ENCODE data around the gene SNX2. TPM values are rescaled to one million over a fixed set of nuclear protein-coding genes. Genes with fewer than 3 reads are reported as not detected.
A peak's percentile ranks its signal among the peaks of the same experiment; 100 is the strongest.
"Not testable (repeated sequence)": the region's sequence is repeated elsewhere in the genome, so short reads cannot be mapped to it uniquely, and the experiment has no call there.

The SNX2 gene
- total RNA-seq, 1 donor from 2014 or later: 38.3 TPM

DNA sequence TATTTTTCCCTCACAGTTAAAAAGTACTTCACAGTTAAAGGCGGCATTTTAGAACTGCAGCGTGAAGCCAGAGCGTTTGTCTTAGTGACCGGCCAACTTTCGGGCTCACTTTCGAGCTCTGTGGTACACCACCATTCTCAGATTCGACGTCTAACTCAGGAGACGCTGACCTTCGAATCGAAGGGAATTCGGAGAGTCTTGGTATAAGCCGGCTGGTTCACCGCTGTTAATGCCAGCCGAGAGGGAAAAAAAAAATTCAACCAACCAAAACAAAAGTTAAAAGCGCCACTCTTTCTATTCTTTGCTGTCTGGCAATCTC lies 70.0 kb downstream of the SNX2 start:
- no peak for DNase-seq (ENCODE audit: extremely low spot score in 2 of 2)
- Histone ChIP-seq H3K27me3 (no peaks in the 10 kb centered on the region), H3K36me3 (no peaks in the 10 kb centered on the region), H3K27ac (peak overlapping the region; percentile 88), H3K9me3 (no peaks in the 10 kb centered on the region), H3K4me3 (peak overlapping the region; percentile 76 to 90), H3K4me1 (peaks cover 43% of the 10 kb centered on the region)
- no peak for TF ChIP-seq POLR2A (IDR thresholded peaks at IDR 0.05)
- TF ChIP-seq CTCF (IDR thresholded peaks at IDR 0.05): no peak
- TF ChIP-seq POLR2AphosphoS5 (IDR thresholded peaks at IDR 0.05; ENCODE audit: insufficient read depth in 1 of 2, low read depth in 1 of 2): no peak
- intact Hi-C loops (cut with DNase I): no loop called here

DNA sequence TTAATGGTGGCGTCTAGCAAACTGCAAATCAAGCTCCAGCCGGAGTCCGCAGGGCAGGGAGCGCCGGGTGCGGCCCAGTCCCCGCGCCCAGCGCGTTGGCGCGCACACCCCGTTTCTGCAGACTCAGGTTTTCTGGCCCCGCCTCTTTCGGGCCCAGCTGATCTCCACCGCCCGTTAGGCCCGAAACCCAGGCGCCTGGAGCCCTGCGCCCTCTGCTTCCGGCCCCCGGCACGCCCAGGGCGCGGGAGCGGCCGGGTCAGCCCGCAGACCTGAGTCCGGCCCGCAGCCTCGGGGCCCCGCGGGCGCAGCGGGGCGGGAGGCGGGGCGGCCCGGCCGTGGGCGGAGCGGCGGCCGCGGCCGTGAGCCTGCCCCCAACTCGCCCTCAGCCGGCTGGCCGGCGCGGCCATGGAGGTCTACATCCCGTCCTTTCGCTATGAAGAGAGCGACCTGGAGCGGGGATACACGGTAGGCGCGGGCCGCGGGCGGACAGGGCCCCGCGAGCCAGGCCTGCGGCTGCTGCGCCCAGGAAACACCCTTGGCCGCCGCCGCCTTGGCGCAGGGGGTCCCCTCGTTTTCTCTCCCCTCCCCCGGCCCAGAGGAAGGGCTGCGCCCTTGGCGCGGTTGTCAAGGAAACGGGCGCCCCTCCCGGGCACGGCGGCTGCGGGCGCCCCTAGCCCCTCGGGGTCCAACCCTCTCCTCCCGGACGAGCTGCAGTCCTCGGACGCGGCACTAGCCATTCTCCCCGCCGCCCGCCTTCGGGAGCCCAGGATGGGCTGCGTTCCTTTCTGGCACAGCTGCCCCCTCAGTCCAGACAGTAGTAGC lies 70.6 kb downstream of the SNX2 start, which contains the start of gene SNX24:
SNX24 (plus strand) TSS at position 385 of the 822 bp plus-strand sequence; CDS start at position 406, 21 bp downstream.
- no peaks in the 10 kb centered on the region for H3K27me3 ChIP-seq
- no peaks in the 10 kb centered on the region for H3K36me3 ChIP-seq
- DNase-seq (ENCODE audit: extremely low spot score in 2 of 2): no peak
- H3K9me3 ChIP-seq: no peaks in the 10 kb centered on the region
- intact Hi-C loops (cut with DNase I): no loop called here
- H3K27ac ChIP-seq: peak within 1 kb of the TSS; percentile 88
- TF ChIP-seq CTCF (IDR thresholded peaks at IDR 0.05) (no peak), POLR2A (IDR thresholded peaks at IDR 0.05) (no peak), POLR2AphosphoS5 (IDR thresholded peaks at IDR 0.05; ENCODE audit: insufficient read depth in 1 of 2, low read depth in 1 of 2) (peak; percentile 6 to 61)
- H3K4me3 ChIP-seq: peak within 1 kb of the TSS; percentile 76 to 90
- peaks cover 46% of the 10 kb centered on the region for H3K4me1 ChIP-seq

DNA sequence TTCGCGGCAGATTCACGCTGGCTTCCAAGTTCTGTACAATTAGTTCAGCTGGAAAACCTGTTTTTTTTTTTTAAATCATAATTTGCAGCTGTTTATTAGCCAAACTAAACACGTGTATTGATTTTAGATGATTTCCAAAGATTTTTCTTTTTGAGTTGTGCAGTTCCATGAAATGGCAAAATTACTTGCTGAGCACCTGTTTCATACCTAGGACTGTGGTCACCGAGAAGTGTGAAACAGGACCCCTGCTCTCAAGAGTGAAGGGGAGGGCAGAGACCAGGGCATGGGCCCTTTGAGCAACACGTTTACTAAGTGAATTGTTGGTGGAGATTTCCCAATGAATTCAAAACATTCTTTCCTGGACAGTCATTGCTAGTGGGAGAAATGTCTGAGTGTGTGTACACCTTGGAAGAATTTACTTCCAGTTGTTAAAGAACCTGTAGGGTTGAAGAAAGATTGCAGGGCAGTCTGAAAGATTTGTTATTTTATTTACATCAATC lies 71.2 kb downstream of the SNX2 start:
- peak overlapping the region; percentile 88 for H3K27ac ChIP-seq
- H3K4me1 ChIP-seq: peaks cover 46% of the 10 kb centered on the region
- H3K9me3 ChIP-seq: no peaks in the 10 kb centered on the region
- H3K27me3 ChIP-seq: no peaks in the 10 kb centered on the region
- intact Hi-C loops (cut with DNase I): no loop called here
- TF ChIP-seq POLR2A (IDR thresholded peaks at IDR 0.05): no peak
- TF ChIP-seq CTCF (IDR thresholded peaks at IDR 0.05): no peak
- no peak for TF ChIP-seq POLR2AphosphoS5 (IDR thresholded peaks at IDR 0.05; ENCODE audit: insufficient read depth in 1 of 2, low read depth in 1 of 2)
- H3K4me3 ChIP-seq: peak overlapping the region; percentile 76 to 90
- DNase-seq (ENCODE audit: extremely low spot score in 2 of 2): no peak
- no peaks in the 10 kb centered on the region for H3K36me3 ChIP-seq

DNA sequence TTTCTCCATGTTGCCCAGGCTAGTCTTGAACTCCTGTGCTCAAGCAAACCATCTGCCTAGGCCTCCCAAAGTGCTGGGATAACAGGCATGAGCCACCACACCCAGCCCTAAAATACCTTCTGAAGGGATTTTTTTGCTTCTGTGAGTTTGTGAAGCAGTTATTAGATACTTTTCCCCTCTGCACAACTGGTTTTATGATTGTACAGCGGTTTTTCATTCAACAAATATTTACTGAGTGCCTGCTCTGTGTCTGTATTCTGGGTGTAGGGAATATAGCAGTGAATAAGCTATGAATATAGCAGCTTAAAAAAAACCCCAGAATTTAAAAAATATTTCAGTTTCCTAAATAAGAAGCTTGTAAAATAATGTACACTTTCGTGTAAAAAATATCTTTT lies 72.8 kb downstream of the SNX2 start:
- Histone ChIP-seq H3K27ac (no peak overlapping the region), H3K36me3 (no peaks in the 10 kb centered on the region), H3K9me3 (no peaks in the 10 kb centered on the region), H3K4me3 (no peak overlapping the region), H3K27me3 (no peaks in the 10 kb centered on the region), H3K4me1 (peaks cover 46% of the 10 kb centered on the region)
- no peak for DNase-seq (ENCODE audit: extremely low spot score in 2 of 2)
- TF ChIP-seq CTCF (IDR thresholded peaks at IDR 0.05) (no peak), POLR2AphosphoS5 (IDR thresholded peaks at IDR 0.05; ENCODE audit: insufficient read depth in 1 of 2, low read depth in 1 of 2) (no peak), POLR2A (IDR thresholded peaks at IDR 0.05) (no peak)
- intact Hi-C loops (cut with DNase I): no loop called here

GRCh38 chr5:122849771-122850170 lies 74.9 kb downstream of the SNX2 start:
- H3K9me3 ChIP-seq: no peaks in the 10 kb centered on the region
- intact Hi-C loops (cut with DNase I): no loop called here
- no peak overlapping the region for H3K4me3 ChIP-seq
- no peaks in the 10 kb centered on the region for H3K27me3 ChIP-seq
- DNase-seq (ENCODE audit: extremely low spot score in 2 of 2): no peak
- no peaks in the 10 kb centered on the region for H3K36me3 ChIP-seq
- no peak for TF ChIP-seq CTCF (IDR thresholded peaks at IDR 0.05)
- TF ChIP-seq POLR2AphosphoS5 (IDR thresholded peaks at IDR 0.05; ENCODE audit: insufficient read depth in 1 of 2, low read depth in 1 of 2): no peak
- TF ChIP-seq POLR2A (IDR thresholded peaks at IDR 0.05): no peak
- H3K27ac ChIP-seq: no peak overlapping the region
- peaks cover 37% of the 10 kb centered on the region for H3K4me1 ChIP-seq

GRCh38 chr5:122857538-122857937 lies 82.7 kb downstream of the SNX2 start:
- intact Hi-C loops (cut with DNase I); H3K27me3 ChIP-seq: not testable (repeated sequence)

More at GRCh38 chr5:122857538-122857937, 82.7 kb downstream of the SNX2 start:
- not testable (repeated sequence) for H3K9me3 ChIP-seq; H3K27ac ChIP-seq; DNase-seq (ENCODE audit: extremely low spot score in 2 of 2); H3K36me3 ChIP-seq; H3K4me3 ChIP-seq; H3K4me1 ChIP-seq

Data from vagina (tissue), 2 donors.